PFSK-1 (cell line): Measurements from ENCODE around the gene PAM16.
A peak's percentile ranks its signal among the peaks of the same experiment; 100 is the strongest.

Experiments used
- FOXP2 ChIP-seq: optimal IDR thresholded peaks from 2 replicates; pipeline ENCODE3; 2011; ENCODE audit warnings: borderline replicate concordance, control low read depth, inconsistent platforms; ENCODE audit not compliant: insufficient read depth; ENCODE audit errors: extremely low read length, extremely low read depth
- POLR2AphosphoS5 ChIP-seq: IDR thresholded peaks from 2 replicates; pipeline ENCODE4 v1.6.1; 2012; ENCODE audit warnings: low read depth, mild to moderate bottlenecking, control low read depth, low read length, moderate library complexity
- SIN3A ChIP-seq: IDR thresholded peaks from 2 replicates; pipeline ENCODE4 v1.6.1; 2012; ENCODE audit warnings: mild to moderate bottlenecking, low read length, moderate library complexity, borderline replicate concordance; ENCODE audit not compliant: insufficient read depth
- TAF1 ChIP-seq: IDR thresholded peaks from 2 replicates; pipeline ENCODE4 v1.6.1; 2012; ENCODE audit warnings: low read length, control low read depth, borderline replicate concordance; ENCODE audit not compliant: insufficient read depth
- TF ChIP-seq, protein P1 (sequence below), 2 experiments: IDR thresholded peaks; 2 replicates each; pipeline versions ENCODE4 v1.6.1 to v1.8.0; 2011 to 2012; ENCODE audit warnings: low read depth in 2 of 2, low read length in 2 of 2, control low read depth in 1 of 2, inconsistent platforms in 1 of 2, mild to moderate bottlenecking in 1 of 2, moderate library complexity in 1 of 2; ENCODE audit not compliant: insufficient read depth in 1 of 2

PAM16 gene

DNA sequence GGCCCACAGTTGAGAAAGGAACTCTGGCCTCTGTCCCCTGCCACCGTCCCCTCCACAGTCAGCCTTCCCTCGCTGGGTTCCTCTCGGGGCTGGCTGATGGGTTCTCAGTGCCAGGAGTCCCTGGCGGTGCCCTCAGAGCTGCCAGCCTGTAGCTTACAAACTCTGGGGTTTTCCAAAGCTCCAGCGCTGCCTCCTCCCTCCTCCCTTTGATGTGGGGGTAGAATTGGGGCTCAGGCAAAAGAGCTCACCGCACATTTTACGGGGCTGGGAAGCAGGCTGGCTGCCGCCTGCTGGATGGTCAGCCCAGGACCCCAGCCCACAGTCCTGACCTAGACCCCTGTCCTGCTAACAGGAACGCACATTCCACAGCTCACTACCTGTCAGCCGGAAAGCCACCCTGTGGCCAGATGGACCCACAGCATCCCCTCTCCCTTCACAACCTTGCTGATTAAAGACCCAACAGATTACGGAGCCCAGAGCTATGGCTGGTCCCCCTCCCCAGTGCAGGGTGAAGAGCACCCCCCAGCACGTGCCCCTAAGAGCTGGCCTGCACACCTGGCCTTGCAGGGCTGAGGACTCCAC lies 26.5 kb upstream of the PAM16 start:
- TF ChIP-seq SIN3A (no peak), FOXP2 (no peak), POLR2AphosphoS5 (no peak), TAF1 (no peak)
- TF ChIP-seq, protein P1, sequence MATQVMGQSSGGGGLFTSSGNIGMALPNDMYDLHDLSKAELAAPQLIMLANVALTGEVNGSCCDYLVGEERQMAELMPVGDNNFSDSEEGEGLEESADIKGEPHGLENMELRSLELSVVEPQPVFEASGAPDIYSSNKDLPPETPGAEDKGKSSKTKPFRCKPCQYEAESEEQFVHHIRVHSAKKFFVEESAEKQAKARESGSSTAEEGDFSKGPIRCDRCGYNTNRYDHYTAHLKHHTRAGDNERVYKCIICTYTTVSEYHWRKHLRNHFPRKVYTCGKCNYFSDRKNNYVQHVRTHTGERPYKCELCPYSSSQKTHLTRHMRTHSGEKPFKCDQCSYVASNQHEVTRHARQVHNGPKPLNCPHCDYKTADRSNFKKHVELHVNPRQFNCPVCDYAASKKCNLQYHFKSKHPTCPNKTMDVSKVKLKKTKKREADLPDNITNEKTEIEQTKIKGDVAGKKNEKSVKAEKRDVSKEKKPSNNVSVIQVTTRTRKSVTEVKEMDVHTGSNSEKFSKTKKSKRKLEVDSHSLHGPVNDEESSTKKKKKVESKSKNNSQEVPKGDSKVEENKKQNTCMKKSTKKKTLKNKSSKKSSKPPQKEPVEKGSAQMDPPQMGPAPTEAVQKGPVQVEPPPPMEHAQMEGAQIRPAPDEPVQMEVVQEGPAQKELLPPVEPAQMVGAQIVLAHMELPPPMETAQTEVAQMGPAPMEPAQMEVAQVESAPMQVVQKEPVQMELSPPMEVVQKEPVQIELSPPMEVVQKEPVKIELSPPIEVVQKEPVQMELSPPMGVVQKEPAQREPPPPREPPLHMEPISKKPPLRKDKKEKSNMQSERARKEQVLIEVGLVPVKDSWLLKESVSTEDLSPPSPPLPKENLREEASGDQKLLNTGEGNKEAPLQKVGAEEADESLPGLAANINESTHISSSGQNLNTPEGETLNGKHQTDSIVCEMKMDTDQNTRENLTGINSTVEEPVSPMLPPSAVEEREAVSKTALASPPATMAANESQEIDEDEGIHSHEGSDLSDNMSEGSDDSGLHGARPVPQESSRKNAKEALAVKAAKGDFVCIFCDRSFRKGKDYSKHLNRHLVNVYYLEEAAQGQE (IDR thresholded peaks at IDR 0.05; ENCODE audit: insufficient read depth in 1 of 2, low read depth in 2 of 2, low read length in 2 of 2), result no peak

DNA sequence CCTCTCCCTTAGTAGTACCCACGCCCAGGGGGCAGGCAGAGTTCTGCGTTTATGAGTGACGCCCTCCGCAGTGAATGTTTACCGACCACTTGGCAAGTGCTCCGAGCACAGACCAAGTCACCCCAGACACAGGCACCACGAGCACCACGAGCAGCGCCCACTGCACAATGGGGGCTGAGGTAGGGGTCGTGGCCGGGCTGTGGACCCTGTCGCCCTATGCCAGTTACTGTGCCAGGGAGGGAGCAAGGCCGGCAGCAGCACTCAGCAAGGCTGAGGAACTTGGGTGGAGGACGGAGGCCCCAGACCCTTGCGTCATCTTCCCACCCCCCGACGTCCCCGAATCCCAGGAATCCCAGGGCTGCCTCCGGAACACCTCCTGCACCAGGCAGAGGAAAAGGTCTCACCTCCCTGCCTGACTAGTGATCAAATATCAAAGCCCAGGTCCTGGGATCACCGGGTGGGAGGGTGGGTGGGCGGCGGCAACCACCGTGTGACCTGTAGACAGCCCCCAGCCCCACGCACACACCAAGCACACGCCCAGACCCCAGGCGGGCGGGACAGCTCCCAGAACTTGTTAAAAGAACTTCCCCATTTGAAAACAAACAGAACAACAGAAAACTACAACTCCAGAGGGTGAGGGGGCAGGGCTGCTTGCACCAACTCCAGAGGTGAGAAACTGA lies 25.9 kb upstream of the PAM16 start:
- TF ChIP-seq SIN3A, result no peak

DNA sequence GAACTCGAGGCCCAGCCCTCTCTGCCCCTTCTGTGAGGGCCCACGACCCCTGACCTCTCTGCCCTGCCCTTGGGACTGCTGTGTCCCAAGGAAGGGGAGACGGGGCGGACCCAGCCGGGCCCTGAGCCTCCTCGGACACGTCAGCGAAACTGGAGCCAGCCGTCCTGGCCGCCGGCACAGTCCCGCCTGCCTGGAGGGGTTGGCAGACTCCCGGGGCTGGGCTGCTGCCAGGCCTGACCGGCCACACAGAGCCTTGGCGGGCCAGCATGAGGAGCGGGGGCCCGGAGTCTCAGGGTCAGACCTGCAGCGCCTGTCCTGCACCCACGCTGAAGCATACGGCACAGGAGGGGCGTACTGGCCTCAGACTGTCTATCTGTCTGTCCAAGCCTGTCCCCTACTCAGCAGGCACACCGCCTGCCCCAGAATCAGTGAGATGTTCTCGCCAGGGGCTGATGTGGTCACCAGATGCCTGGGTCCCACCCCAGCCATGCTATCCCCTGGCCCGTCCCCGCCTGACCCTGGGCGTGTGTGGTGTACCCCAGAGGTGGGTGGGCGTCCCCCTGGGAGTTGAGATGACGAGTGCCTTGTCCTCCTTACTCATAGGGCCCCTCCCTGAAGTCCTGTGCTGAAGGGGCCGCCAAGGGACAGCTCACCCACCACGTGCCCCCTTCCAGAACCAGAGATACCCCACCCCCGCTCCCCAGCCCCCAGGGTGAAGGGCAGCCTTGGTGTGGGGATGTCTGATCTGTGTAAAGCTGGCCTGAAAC lies 25.2 kb upstream of the PAM16 start:
- TF ChIP-seq FOXP2, result no peak
- no peak for TF ChIP-seq POLR2AphosphoS5
- TF ChIP-seq TAF1, result no peak
- TF ChIP-seq SIN3A, result no peak
- TF ChIP-seq, protein P1 (IDR thresholded peaks at IDR 0.05; ENCODE audit: insufficient read depth in 1 of 2, low read depth in 2 of 2, low read length in 2 of 2), result no peak

DNA sequence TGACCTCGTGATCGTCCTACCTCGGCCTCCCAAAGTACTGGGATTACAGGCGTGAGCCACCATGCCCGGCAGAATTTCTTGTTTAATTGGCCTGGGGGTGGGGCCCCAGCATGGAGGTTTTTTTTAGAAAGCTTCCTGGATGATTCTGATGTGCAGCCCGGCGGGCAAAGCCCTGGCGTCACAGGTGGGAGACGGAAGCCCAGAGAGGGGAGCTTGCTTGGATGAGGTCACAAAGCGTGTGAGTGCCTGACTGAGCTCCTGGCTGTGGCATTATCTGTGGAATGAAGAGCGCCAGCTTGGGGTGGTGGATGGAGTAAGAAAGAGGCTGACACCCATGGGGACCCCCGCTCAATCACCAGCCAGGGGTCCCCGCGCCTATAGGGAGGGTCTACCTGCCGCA lies 24.6 kb upstream of the PAM16 start:
- TF ChIP-seq SIN3A (no peak), FOXP2 (no peak), TAF1 (no peak)

DNA sequence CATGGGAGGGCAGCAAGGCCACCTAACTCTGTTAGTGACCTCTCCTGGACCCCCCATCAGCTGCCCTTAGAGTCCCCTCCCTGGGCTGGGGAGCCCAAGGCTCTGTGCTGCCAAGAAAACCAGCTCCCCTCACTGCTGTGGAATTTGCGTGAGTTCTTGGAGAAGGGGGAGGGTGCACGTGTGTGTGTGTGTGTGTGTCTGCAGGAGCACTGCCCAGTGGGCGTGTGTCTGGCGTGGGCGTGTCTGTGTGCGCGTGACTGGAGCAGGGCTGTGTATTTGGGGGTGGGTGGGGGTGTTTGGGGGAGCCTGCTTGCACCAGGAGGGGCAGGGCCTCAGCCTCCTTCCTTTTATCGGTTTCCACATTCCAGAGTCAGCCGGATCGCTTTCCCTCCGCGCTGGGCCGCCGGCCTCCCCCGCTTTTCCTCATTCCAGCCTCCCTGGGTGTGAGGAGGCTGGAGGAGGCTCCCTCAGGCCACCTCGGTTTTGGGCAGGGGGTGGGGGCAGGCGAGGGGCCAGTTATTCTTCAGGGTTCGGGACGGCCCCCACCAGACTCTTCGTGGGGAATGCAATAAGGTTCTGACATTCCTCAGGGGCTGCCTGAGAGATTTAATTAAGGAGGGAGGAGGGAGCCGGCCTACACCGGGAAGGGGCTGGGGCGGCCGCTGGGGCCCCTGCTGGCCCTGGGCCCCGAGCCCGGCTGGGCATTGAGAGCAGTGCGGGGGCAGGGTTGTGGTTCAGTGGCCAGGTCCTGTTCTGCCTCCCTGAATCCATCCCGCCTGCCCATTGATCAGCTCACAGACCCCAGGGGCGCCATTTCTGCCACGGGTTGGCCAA lies 23.0 kb upstream of the PAM16 start:
- TF ChIP-seq, protein P1 (IDR thresholded peaks at IDR 0.05; ENCODE audit: insufficient read depth in 1 of 2, low read depth in 2 of 2, low read length in 2 of 2), result no peak
- no peak for TF ChIP-seq FOXP2
- no peak for TF ChIP-seq POLR2AphosphoS5
- TF ChIP-seq SIN3A, result peak; percentile 68; the same call in 1 of the 2 replicates
- TF ChIP-seq TAF1, result no peak
